ENCODE measurements around the gene PLXNC1.

PLXNC1 gene

GRCh38 chr12:94247246-94247645 lies 98.9 kb downstream of the PLXNC1 start:
- TF ChIP-seq, protein P1, sequence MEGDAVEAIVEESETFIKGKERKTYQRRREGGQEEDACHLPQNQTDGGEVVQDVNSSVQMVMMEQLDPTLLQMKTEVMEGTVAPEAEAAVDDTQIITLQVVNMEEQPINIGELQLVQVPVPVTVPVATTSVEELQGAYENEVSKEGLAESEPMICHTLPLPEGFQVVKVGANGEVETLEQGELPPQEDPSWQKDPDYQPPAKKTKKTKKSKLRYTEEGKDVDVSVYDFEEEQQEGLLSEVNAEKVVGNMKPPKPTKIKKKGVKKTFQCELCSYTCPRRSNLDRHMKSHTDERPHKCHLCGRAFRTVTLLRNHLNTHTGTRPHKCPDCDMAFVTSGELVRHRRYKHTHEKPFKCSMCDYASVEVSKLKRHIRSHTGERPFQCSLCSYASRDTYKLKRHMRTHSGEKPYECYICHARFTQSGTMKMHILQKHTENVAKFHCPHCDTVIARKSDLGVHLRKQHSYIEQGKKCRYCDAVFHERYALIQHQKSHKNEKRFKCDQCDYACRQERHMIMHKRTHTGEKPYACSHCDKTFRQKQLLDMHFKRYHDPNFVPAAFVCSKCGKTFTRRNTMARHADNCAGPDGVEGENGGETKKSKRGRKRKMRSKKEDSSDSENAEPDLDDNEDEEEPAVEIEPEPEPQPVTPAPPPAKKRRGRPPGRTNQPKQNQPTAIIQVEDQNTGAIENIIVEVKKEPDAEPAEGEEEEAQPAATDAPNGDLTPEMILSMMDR (conservative IDR thresholded peaks at IDR 0.05; ENCODE audit: low read length) = no peak

GRCh38 chr12:94248582-94248981 lies 100.2 kb downstream of the PLXNC1 start:
- TF ChIP-seq, protein P1 (conservative IDR thresholded peaks at IDR 0.05; ENCODE audit: low read length) = no peak
- no peak overlapping the region for H3K4me3 ChIP-seq (ENCODE audit: low read length)
- no peak for DNase-seq (ENCODE audit: low read depth)

More at GRCh38 chr12:94247246-94247645, 98.9 kb downstream of the PLXNC1 start:
- DNase-seq (ENCODE audit: low read depth) = no peak
- H3K4me3 ChIP-seq (ENCODE audit: low read length) = no peak overlapping the region

DNA sequence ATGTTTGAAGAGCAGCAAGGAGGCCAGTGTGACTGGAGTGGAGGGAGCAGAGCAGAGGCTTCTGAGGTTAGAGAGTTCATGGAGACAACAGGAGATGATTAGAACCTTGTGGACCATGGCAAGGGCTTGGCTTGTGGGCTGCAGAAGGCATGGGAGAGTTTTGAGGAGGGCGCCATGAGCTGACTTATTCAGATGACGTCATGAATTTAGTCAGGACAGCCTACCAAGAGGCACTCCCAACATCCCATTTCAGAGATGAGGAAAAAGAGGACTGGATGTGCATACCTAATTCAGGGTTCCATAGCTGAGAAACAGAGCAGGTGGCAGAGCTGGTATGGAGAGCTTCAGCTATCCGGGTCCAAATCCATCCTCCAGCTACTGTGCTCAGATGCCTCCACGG lies 101.8 kb downstream of the PLXNC1 start:
- no peak for DNase-seq (ENCODE audit: low read depth)
- TF ChIP-seq, protein P1 (conservative IDR thresholded peaks at IDR 0.05; ENCODE audit: low read length) = no peak
- H3K4me3 ChIP-seq (ENCODE audit: low read length) = no peak overlapping the region

- no peak overlapping the region for H3K4me3 ChIP-seq (ENCODE audit: low read length)
- DNase-seq (ENCODE audit: low read depth) = no peak
- TF ChIP-seq, protein P1 (conservative IDR thresholded peaks at IDR 0.05; ENCODE audit: low read length) = no peak
Measured at GRCh38 chr12:94254270-94254669, 105.9 kb downstream of the PLXNC1 start.

GRCh38 chr12:94255006-94255405 lies 106.6 kb downstream of the PLXNC1 start:
- TF ChIP-seq, protein P1 (conservative IDR thresholded peaks at IDR 0.05; ENCODE audit: low read length) = no peak
- DNase-seq (ENCODE audit: low read depth) = no peak
- H3K4me3 ChIP-seq (ENCODE audit: low read length) = no peak overlapping the region

- no peak for DNase-seq (ENCODE audit: low read depth)
- H3K4me3 ChIP-seq (ENCODE audit: low read length) = no peak overlapping the region
- TF ChIP-seq, protein P1 (conservative IDR thresholded peaks at IDR 0.05; ENCODE audit: low read length) = no peak
Measured at GRCh38 chr12:94255428-94255827, 107.1 kb downstream of the PLXNC1 start.

DNA sequence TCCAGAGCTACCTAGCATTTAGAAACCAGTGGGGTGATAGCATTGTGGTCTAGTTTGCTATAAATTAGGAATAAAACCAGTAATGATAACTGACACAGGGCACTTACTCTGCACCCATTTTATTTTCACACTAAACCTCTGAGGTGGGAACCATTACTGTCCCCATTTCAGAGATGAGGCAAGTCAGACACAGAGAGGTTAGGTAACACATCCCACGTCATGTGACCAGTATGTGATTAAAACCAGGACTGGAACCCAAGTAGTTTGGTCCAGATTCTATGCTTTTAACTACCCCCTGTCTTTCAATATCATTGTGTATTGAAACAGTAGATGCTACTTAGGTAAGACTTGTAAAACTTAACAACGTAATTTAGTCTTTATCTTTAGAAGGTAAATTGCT lies 110.2 kb downstream of the PLXNC1 start:
- no peak overlapping the region for H3K4me3 ChIP-seq (ENCODE audit: low read length)
- TF ChIP-seq, protein P1 (conservative IDR thresholded peaks at IDR 0.05; ENCODE audit: low read length) = no peak
- DNase-seq (ENCODE audit: low read depth) = no peak

All from AG10803 (cell line).